Lower leg skin (tissue), 3 donors: ENCODE measurements around the gene HIF3A.

Experiments
- CTCF ChIP-seq, 3 donors: fragments of 450-650 bp; IDR thresholded peaks; one replicate each; pipeline ENCODE4 v1.5.1; 2016; ENCODE audit warnings: antibody characterized with exemption in 3 of 3, mild to moderate bottlenecking in 3 of 3, moderate library complexity in 2 of 3
- POLR2A ChIP-seq, 2 donors: fragments of 450-650 bp; IDR thresholded peaks; one replicate each; pipeline ENCODE4 v1.6.1; 2016 to 2017; ENCODE audit warnings: antibody characterized with exemption in 2 of 2, mild to moderate bottlenecking in 1 of 2, moderate library complexity in 1 of 2

GRCh38 chr19:46368116-46368515, 71.3 kb downstream of the HIF3A start:
- TF ChIP-seq CTCF (IDR thresholded peaks at IDR 0.05) = no peak
- no peak for TF ChIP-seq POLR2A (IDR thresholded peaks at IDR 0.05)
